Hepatocyte (in vitro differentiated cells): ENCODE results near the gene OTOP3. TPM values are rescaled to one million over a fixed set of nuclear protein-coding genes. Genes with fewer than 3 reads are reported as not detected.

Source experiments
- DNase-seq: peaks from one replicate; pipeline ENCODE4 v3.0.0-alpha.2; 2016; ENCODE audit warnings: low spot score
- H2AFZ ChIP-seq: fragments of 200-600 bp; sonication (generic); 2 replicates; pipeline ENCODE4 v1.6.0; 2016; ENCODE audit warnings: antibody characterized with exemption, mild to moderate bottlenecking
- H3K27ac ChIP-seq: fragments of 200-600 bp; sonication (generic); 2 replicates; pipeline ENCODE4 v1.5.1; 2016; ENCODE audit warnings: mild to moderate bottlenecking
- H3K27me3 ChIP-seq: fragments of 200-600 bp; sonication (generic); 2 replicates; pipeline ENCODE4 v1.6.1; 2016
- H3K36me3 ChIP-seq: fragments of 200-600 bp; sonication (generic); replicated peaks from 2 replicates; pipeline ENCODE4 v1.5.1; 2016; ENCODE audit warnings: low read depth; ENCODE audit not compliant: insufficient read depth
- H3K4me1 ChIP-seq: fragments of 200-600 bp; sonication (generic); 2 replicates; pipeline ENCODE4 v1.5.1; 2016; ENCODE audit warnings: mild to moderate bottlenecking, moderate library complexity; ENCODE audit not compliant: insufficient read depth
- H3K4me2 ChIP-seq: fragments of 200-600 bp; sonication (generic); 2 replicates; pipeline ENCODE4 v1.6.0; 2016
- H3K4me3 ChIP-seq: fragments of 200-600 bp; sonication (generic); 2 replicates; pipeline ENCODE4 v1.5.1; 2016; ENCODE audit warnings: mild to moderate bottlenecking
- H3K79me2 ChIP-seq: fragments of 200-600 bp; sonication (generic); 2 replicates; pipeline ENCODE4 v1.6.0; 2017; ENCODE audit warnings: mild to moderate bottlenecking
- H3K9me2 ChIP-seq: fragments of 200-600 bp; sonication (generic); replicated peaks from 2 replicates; pipeline ENCODE4 v1.6.0; 2017; ENCODE audit warnings: mild to moderate bottlenecking; ENCODE audit not compliant: insufficient read depth
- H3K9me3 ChIP-seq: fragments of 200-600 bp; sonication (generic); 2 replicates; pipeline ENCODE4 v1.5.1; 2016; ENCODE audit warnings: low read depth, mild to moderate bottlenecking
- H4K20me1 ChIP-seq: fragments of 200-600 bp; sonication (generic); 2 replicates; pipeline ENCODE4 v1.6.0; 2016; ENCODE audit warnings: mild to moderate bottlenecking; ENCODE audit not compliant: insufficient read depth, poor library complexity, severe bottlenecking
- EZH2 ChIP-seq: fragments of 200-600 bp; sonication (generic); IDR thresholded peaks from 2 replicates; pipeline ENCODE4 v1.6.1; 2016; ENCODE audit warnings: antibody characterized with exemption, mild to moderate bottlenecking, borderline replicate concordance
- EZH2phosphoT487 ChIP-seq: fragments of 200-600 bp; sonication (generic); IDR thresholded peaks from one replicate; pipeline ENCODE4 v1.6.1; 2018; ENCODE audit warnings: antibody characterized with exemption, mild to moderate bottlenecking, low read depth, moderate library complexity; ENCODE audit not compliant: unreplicated experiment, severe bottlenecking
- WGBS: methylation state at CpG from one replicate; pipeline ENCODE4 v1.1.6; 2016; ENCODE audit warnings: low lambda C conversion rate; ENCODE audit errors: missing lambda C conversion rate; 5-methylcytosine and 5-hydroxymethylcytosine counted together
- polyA plus RNA-seq: library from polyadenylated mRNA; unstranded; fragments of >200 nt; fragmentation: Nextera tagmentation; extraction: Ambion mirVana; gene quantifications from 2 replicates; pipeline ENCODE4 v1.2.1, GENCODE V29; 2016
- total RNA-seq: library from RNA; depleted of rRNA; stranded (reverse); fragments of >200 nt; gene quantifications from 2 replicates; pipeline ENCODE4 v1.2.3, GENCODE V29; 2014
- TF ChIP-seq, protein P1 (sequence below): fragments of 200-600 bp; sonication (generic); IDR thresholded peaks from 2 replicates; pipeline ENCODE4 v1.5.1; 2016; ENCODE audit warnings: antibody characterized with exemption, mild to moderate bottlenecking; ENCODE audit not compliant: poor library complexity

The OTOP3 gene
- total and polyA plus RNA-seq, 2 experiments from 2014 or later = 0.43 TPM; not detected in 1

GRCh38 chr17:74998783-74999182 lies 63.1 kb downstream of the OTOP3 start:
- H3K4me1 ChIP-seq = no peaks in the 10 kb centered on the region
- TF ChIP-seq, protein P1, sequence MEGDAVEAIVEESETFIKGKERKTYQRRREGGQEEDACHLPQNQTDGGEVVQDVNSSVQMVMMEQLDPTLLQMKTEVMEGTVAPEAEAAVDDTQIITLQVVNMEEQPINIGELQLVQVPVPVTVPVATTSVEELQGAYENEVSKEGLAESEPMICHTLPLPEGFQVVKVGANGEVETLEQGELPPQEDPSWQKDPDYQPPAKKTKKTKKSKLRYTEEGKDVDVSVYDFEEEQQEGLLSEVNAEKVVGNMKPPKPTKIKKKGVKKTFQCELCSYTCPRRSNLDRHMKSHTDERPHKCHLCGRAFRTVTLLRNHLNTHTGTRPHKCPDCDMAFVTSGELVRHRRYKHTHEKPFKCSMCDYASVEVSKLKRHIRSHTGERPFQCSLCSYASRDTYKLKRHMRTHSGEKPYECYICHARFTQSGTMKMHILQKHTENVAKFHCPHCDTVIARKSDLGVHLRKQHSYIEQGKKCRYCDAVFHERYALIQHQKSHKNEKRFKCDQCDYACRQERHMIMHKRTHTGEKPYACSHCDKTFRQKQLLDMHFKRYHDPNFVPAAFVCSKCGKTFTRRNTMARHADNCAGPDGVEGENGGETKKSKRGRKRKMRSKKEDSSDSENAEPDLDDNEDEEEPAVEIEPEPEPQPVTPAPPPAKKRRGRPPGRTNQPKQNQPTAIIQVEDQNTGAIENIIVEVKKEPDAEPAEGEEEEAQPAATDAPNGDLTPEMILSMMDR = no peak
- TF ChIP-seq EZH2phosphoT487 (no peak), EZH2 (no peak)
- H4K20me1 ChIP-seq = no peaks in the 10 kb centered on the region
- no peaks in the 10 kb centered on the region for H3K36me3 ChIP-seq
- no peak overlapping the region for H3K4me2 ChIP-seq
- DNase-seq = no peak
- H3K27ac ChIP-seq = peak overlapping the region; percentile 40
- no peaks in the 10 kb centered on the region for H3K27me3 ChIP-seq
- H3K79me2 ChIP-seq = peaks cover 22% of the 10 kb centered on the region
- H3K9me2 ChIP-seq = no peaks in the 10 kb centered on the region
- H3K9me3 ChIP-seq = no peaks in the 10 kb centered on the region
- H3K4me3 ChIP-seq = no peak overlapping the region
- no peak overlapping the region for H2AFZ ChIP-seq
- 83% methylated on average over 6 of the region's 6 CpGs for WGBS

DNA sequence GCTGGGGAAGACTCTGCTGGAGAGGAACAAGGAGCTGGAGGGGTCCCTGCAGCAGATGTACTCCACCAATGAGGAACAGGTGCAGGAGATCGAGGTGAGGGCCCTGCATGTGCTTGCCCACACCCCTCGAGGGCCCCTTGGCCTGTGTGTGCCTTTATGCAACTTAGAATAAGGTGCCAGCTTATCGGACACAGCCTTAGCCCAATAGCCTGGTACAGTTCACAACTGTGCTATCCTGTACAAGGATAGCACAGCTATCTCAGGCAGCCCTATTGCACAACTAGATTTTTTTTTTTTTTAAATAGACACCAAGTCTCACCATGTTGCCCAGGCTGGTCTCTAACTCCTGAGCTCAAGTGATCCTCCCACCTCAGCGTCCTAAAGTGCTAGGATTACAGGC lies 63.8 kb downstream of the OTOP3 start:
- H3K9me2 ChIP-seq = no peaks in the 10 kb centered on the region
- H2AFZ ChIP-seq = no peak overlapping the region
- H3K36me3 ChIP-seq = no peaks in the 10 kb centered on the region
- H3K27ac ChIP-seq = no peak overlapping the region
- H3K4me2 ChIP-seq = no peak overlapping the region
- no peaks in the 10 kb centered on the region for H3K9me3 ChIP-seq
- DNase-seq = no peak
- WGBS = 88% methylated on average over 4 of the region's 4 CpGs
- no peak overlapping the region for H3K4me3 ChIP-seq
- peaks cover 19% of the 10 kb centered on the region for H3K79me2 ChIP-seq
- H3K4me1 ChIP-seq = no peaks in the 10 kb centered on the region
- no peaks in the 10 kb centered on the region for H4K20me1 ChIP-seq
- TF ChIP-seq, protein P1 = no peak
- TF ChIP-seq EZH2phosphoT487 (no peak), EZH2 (no peak)
- H3K27me3 ChIP-seq = no peaks in the 10 kb centered on the region

Other genes starting within 250 kb of the OTOP3 start
- 0.32 TPM in 1 of 2 replicates, not detected in the other for gene CD300LF, start 223.0 kb upstream of the OTOP3 start, total RNA-seq
- 0.44 and 0.85 TPM in 2 replicates for gene CD300LF, start 223.0 kb upstream of the OTOP3 start, polyA plus RNA-seq
- 5.9 and 6.1 TPM in 2 replicates for gene RAB37, start 198.6 kb upstream of the OTOP3 start, total RNA-seq
- 7.0 and 11.8 TPM in 2 replicates for gene RAB37, start 198.6 kb upstream of the OTOP3 start, polyA plus RNA-seq
- 263 and 269 TPM in 2 replicates for gene NHERF1, start 187.3 kb upstream of the OTOP3 start, total RNA-seq
- gene NHERF1, start 187.3 kb upstream of the OTOP3 start, polyA plus RNA-seq = 712 and 763 TPM in 2 replicates
- 28.6 and 29.2 TPM in 2 replicates for gene NAT9, start 159.6 kb upstream of the OTOP3 start, total RNA-seq
- 34.8 and 62.9 TPM in 2 replicates for gene NAT9, start 159.6 kb upstream of the OTOP3 start, polyA plus RNA-seq
- gene GRIN2C, start 76.0 kb upstream of the OTOP3 start, total RNA-seq = not detected in 2 replicates
- gene GRIN2C, start 76.0 kb upstream of the OTOP3 start, polyA plus RNA-seq = 0.13 and 0.27 TPM in 2 replicates
- 9.3 and 12.2 TPM in 2 replicates for gene FDXR, start 62.9 kb upstream of the OTOP3 start, total RNA-seq
- 14.2 and 17.8 TPM in 2 replicates for gene FDXR, start 62.9 kb upstream of the OTOP3 start, polyA plus RNA-seq
- 4.0 and 4.2 TPM in 2 replicates for gene FADS6, start 42.3 kb upstream of the OTOP3 start, total RNA-seq
- 1.4 and 4.3 TPM in 2 replicates for gene FADS6, start 42.3 kb upstream of the OTOP3 start, polyA plus RNA-seq
- 0.48 and 1.6 TPM in 2 replicates for gene USH1G, start 12.6 kb upstream of the OTOP3 start, total RNA-seq
- gene USH1G, start 12.6 kb upstream of the OTOP3 start, polyA plus RNA-seq = 0.46 and 0.65 TPM in 2 replicates
- 0.16 and 1.1 TPM in 2 replicates for gene OTOP2, start 11.6 kb upstream of the OTOP3 start, total RNA-seq
- 0.19 TPM in 1 of 2 replicates, not detected in the other for gene OTOP2, start 11.6 kb upstream of the OTOP3 start, polyA plus RNA-seq
- 13.2 and 15.3 TPM in 2 replicates for gene HID1, start 36.9 kb downstream of the OTOP3 start, total RNA-seq
- gene HID1, start 36.9 kb downstream of the OTOP3 start, polyA plus RNA-seq = 43.4 and 55.5 TPM in 2 replicates
- 12.8 and 16.4 TPM in 2 replicates for gene CDR2L, start 51.7 kb downstream of the OTOP3 start, total RNA-seq
- 14.6 and 17.0 TPM in 2 replicates for gene CDR2L, start 51.7 kb downstream of the OTOP3 start, polyA plus RNA-seq
- 39.3 and 49.5 TPM in 2 replicates for gene MRPL58, start 76.8 kb downstream of the OTOP3 start, total RNA-seq
- gene MRPL58, start 76.8 kb downstream of the OTOP3 start, polyA plus RNA-seq = 29.8 and 39.3 TPM in 2 replicates
- 246 and 296 TPM in 2 replicates for gene ATP5PD, start 111.1 kb downstream of the OTOP3 start, total RNA-seq
- 307 and 332 TPM in 2 replicates for gene ATP5PD, start 111.1 kb downstream of the OTOP3 start, polyA plus RNA-seq
- gene KCTD2, start 111.3 kb downstream of the OTOP3 start, total RNA-seq = 17.5 and 19.1 TPM in 2 replicates
- gene KCTD2, start 111.3 kb downstream of the OTOP3 start, polyA plus RNA-seq = 10.1 and 12.7 TPM in 2 replicates
- 11.9 and 12.7 TPM in 2 replicates for gene SLC16A5, start 152.1 kb downstream of the OTOP3 start, total RNA-seq
- 12.8 and 15.8 TPM in 2 replicates for gene SLC16A5, start 152.1 kb downstream of the OTOP3 start, polyA plus RNA-seq
- 2.6 and 3.5 TPM in 2 replicates for gene ARMC7, start 174.1 kb downstream of the OTOP3 start, total RNA-seq
- gene ARMC7, start 174.1 kb downstream of the OTOP3 start, polyA plus RNA-seq = 4.0 and 4.5 TPM in 2 replicates
- gene NT5C, start 195.8 kb downstream of the OTOP3 start, total RNA-seq = 46.3 and 66.8 TPM in 2 replicates
- 73.3 and 82.2 TPM in 2 replicates for gene NT5C, start 195.8 kb downstream of the OTOP3 start, polyA plus RNA-seq
- gene JPT1, start 218.6 kb downstream of the OTOP3 start, total RNA-seq = 103 and 107 TPM in 2 replicates
- gene JPT1, start 218.6 kb downstream of the OTOP3 start, polyA plus RNA-seq = 172 and 181 TPM in 2 replicates
- 112 and 115 TPM in 2 replicates for gene SUMO2, start 247.1 kb downstream of the OTOP3 start, total RNA-seq
- gene SUMO2, start 247.1 kb downstream of the OTOP3 start, polyA plus RNA-seq = 424 and 434 TPM in 2 replicates